Keratinocyte (primary cell): Measurements from ENCODE around the gene KLK8.

ENCODE experiments used
- CTCF ChIP-seq, 3 experiments: IDR thresholded peaks in 1 of 3; conservative IDR thresholded peaks in 1 of 3; optimal IDR thresholded peaks in 1 of 3; 2 replicates in 2 of 3; 3 replicates in 1 of 3; pipeline versions ENCODE3 to v1.5.1; 2011; ENCODE audit warnings: low read length in 3 of 3, mild to moderate bottlenecking in 3 of 3, moderate library complexity in 2 of 3, control low read depth in 1 of 3, inconsistent platforms in 1 of 3; ENCODE audit not compliant: insufficient read depth in 2 of 3; ENCODE audit errors: extremely low read depth in 1 of 3
- EZH2 ChIP-seq: IDR thresholded peaks from one replicate; pipeline ENCODE4 v1.6.1; 2012; ENCODE audit warnings: inconsistent platforms, mild to moderate bottlenecking, low read length, moderate library complexity

DNA sequence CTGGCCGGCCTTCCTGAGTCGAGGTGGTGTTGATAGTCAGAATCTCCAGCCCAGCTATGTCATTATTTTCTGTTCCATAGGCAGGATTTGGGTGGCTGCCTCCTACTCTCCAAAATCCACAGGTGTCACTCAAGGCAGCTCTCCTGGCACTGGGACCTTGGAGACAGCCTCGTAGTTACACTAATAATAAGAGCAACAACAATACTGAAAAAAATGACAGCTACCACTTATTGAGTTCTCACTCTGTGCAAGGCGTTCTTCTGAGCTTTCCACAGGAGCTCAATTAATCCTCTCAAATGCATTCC, 45.6 kb upstream of the KLK8 start:
- TF ChIP-seq CTCF (optimal IDR thresholded peaks at IDR 0.05 in 1 of 3, IDR thresholded peaks at IDR 0.05 in 1 of 3, conservative IDR thresholded peaks at IDR 0.05 in 1 of 3; ENCODE audit: extremely low read depth in 1 of 3, insufficient read depth in 2 of 3, low read length in 3 of 3) (no peak), EZH2 (no peak)
